ENCODE results near the gene MPIG6B. TPM values are rescaled to one million over a fixed set of nuclear protein-coding genes. Genes with fewer than 3 reads are reported as not detected.

MPIG6B gene
- total and polyA plus RNA-seq, 8 donors = 0.05 to 0.06 TPM; not detected in 6

DNA sequence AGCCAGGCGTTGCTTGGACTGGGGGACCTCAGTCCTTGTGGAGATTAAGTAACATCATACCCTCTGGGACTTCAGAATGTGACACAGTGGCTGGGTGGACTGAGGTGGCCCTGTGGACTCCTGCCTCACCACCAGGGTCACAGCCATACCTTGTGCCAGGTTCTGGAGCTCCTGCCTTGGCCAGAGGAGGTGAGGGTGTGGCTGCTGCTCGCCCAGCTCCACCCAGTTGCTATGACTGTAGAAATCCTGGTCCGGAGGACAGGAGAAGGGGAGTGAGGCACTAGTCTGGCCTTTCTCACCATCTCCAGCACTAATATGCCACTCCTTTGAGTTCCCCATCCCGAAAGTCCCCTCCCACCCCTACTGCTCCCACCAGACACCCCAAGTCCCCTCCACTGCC lies 52.0 kb downstream of the MPIG6B start:
- no peak for ATAC-seq
- H3K4me3 ChIP-seq = no peak overlapping the region
- peak in 1 of 6 donors; percentile 30 for DNase-seq
- H3K9me3 ChIP-seq = no peaks in the 10 kb centered on the region
- FAIRE-seq = no peak
- 51% methylated on average over 4 of the region's 4 CpGs for WGBS, 2 donors
- no peak overlapping the region for H3K27ac ChIP-seq
- intact Hi-C loops (cut with DNase I) = loop anchor here in 1 of 3 donors (10.0 kb wide), 1 partner anchor 60 kb away; no protein-coding TSS in a partner anchor
- H3K36me3 ChIP-seq = peaks cover 0 to 12% (median 6%) of the 10 kb centered on the region in 3 donors
- peaks cover 5 to 8% (median 6%) of the 10 kb centered on the region in 3 donors for H3K4me1 ChIP-seq
- H3K27me3 ChIP-seq = no peaks in the 10 kb centered on the region
- no peak for TF ChIP-seq CTCF (IDR thresholded peaks at IDR 0.05)

DNA sequence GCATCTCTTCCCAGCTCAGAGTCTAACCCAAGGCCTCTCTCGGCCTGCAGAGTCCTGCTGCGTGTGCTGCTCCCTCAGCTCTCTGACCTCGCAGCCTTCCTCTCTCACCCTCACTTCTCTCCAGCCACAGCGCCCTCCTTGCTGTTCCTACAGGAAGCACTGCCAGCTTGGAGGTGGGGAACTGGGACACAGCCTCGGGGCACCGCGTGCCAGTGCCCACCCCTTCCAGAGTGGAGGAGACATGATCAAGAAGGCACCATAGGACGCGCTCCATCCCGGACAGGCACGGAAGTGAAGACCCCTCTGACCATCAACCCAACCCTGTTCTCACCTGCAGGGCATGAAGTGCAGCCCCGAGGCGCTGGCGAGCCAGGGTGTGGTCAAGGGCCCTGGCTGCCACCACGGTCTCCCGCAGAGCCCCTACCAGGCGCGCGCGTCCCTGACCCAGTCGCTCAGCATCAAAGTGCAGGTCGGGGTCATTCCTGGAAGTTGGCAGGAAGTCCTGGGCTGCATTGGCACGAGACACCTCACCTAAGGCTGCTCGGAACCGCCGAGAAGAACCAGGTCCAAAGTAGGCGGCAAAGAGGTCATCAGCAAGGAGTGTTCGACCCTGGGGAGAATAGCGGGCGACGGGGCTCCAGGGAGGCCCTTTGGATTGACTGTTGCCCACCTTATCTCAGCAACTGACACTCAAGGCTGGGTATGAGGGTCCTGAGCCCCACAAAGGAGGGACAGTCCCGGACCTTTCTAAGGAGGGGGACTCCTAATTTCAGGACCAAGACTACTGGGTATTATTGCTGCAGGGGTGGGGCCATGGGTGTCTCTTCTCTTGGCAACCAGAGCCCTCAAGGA lies 52.7 kb downstream of the MPIG6B start:
- no peak for FAIRE-seq
- H3K4me1 ChIP-seq = peaks cover 5 to 8% (median 6%) of the 10 kb centered on the region in 3 donors
- TF ChIP-seq CTCF (IDR thresholded peaks at IDR 0.05) = no peak
- no peaks in the 10 kb centered on the region for H3K9me3 ChIP-seq
- H3K4me3 ChIP-seq = peak overlapping the region in 1 of 4 donors; percentile 31
- no peaks in the 10 kb centered on the region for H3K27me3 ChIP-seq
- peaks cover 0 to 19% (median 9%) of the 10 kb centered on the region in 3 donors for H3K36me3 ChIP-seq
- peak in 1 of 6 donors; percentile 64 for DNase-seq
- 83 to 86% methylated on average over 32 of the region's 32 CpGs for WGBS, 2 donors
- no peak for ATAC-seq
- intact Hi-C loops (cut with DNase I) = loop anchor here in 1 of 3 donors (10.0 kb wide), 1 partner anchor 59 kb away; no protein-coding TSS in a partner anchor
- no peak overlapping the region for H3K27ac ChIP-seq

Small RNA genes lying within 50 kb of the gene (microRNA-seq; reads per million reads assigned to microRNA genes)
- gene MIR4646 = 0.59 to 1.2 reads per million in 2 donors

Other genes starting within 250 kb of the MPIG6B start
Only the 30 nearest of the 42 such genes appear.
- 1 to 10 TPM in 1 of 6 donors, under 1 TPM in 1, not detected in 4; 0.12 to 1.3 TPM for gene LTA, start 151.1 kb upstream of the MPIG6B start, total RNA-seq
- gene LTA, start 151.1 kb upstream of the MPIG6B start, polyA plus RNA-seq = under 1 TPM; 0.05 to 0.15 TPM
- gene TNF, start 147.8 kb upstream of the MPIG6B start, total RNA-seq = under 1 TPM in 5 of 6 donors, not detected in 1; 0.29 to 0.87 (median 0.58) TPM
- gene TNF, start 147.8 kb upstream of the MPIG6B start, polyA plus RNA-seq = under 1 TPM; 0.11 to 0.42 TPM
- 10 to 100 TPM in 1 of 6 donors, 1 to 10 TPM in 3, under 1 TPM in 2; 0.71 to 19.4 (median 1.9) TPM for gene LTB, start 140.9 kb upstream of the MPIG6B start, total RNA-seq
- 1 to 10 TPM; 1.4 to 7.3 TPM for gene LTB, start 140.9 kb upstream of the MPIG6B start, polyA plus RNA-seq
- gene LST1, start 137.1 kb upstream of the MPIG6B start, total RNA-seq = 10 to 100 TPM in 2 of 6 donors, 1 to 10 TPM in 2, under 1 TPM in 2; 0.56 to 12.9 (median 2.6) TPM
- gene LST1, start 137.1 kb upstream of the MPIG6B start, polyA plus RNA-seq = 1 to 10 TPM; 6.0 to 6.2 TPM
- gene NCR3, start 130.4 kb upstream of the MPIG6B start, total RNA-seq = under 1 TPM in 1 of 6 donors, not detected in 5; 0.28 TPM
- not detected for gene NCR3, start 130.4 kb upstream of the MPIG6B start, polyA plus RNA-seq
- gene AIF1, start 108.1 kb upstream of the MPIG6B start, total RNA-seq = 10 to 100 TPM in 2 of 6 donors, 1 to 10 TPM in 4; 1.1 to 18.6 (median 5.3) TPM
- gene AIF1, start 108.1 kb upstream of the MPIG6B start, polyA plus RNA-seq = 10 to 100 TPM; 16.2 to 16.4 TPM
- gene PRRC2A, start 102.7 kb upstream of the MPIG6B start, total RNA-seq = 10 to 100 TPM; 45.3 to 97.6 (median 73.5) TPM
- 100 to 1,000 TPM; 138 to 144 TPM for gene PRRC2A, start 102.7 kb upstream of the MPIG6B start, polyA plus RNA-seq
- gene BAG6, start 70.7 kb upstream of the MPIG6B start, total RNA-seq = 100 to 1,000 TPM in 4 of 6 donors, 10 to 100 TPM in 2; 93.3 to 160 (median 113) TPM
- gene BAG6, start 70.7 kb upstream of the MPIG6B start, polyA plus RNA-seq = 100 to 1,000 TPM; 283 to 292 TPM
- gene APOM, start 67.5 kb upstream of the MPIG6B start, total RNA-seq = 1 to 10 TPM in 3 of 6 donors, under 1 TPM in 3; 0.62 to 2.6 (median 0.98) TPM
- 1 to 10 TPM; 3.4 to 5.0 TPM for gene APOM, start 67.5 kb upstream of the MPIG6B start, polyA plus RNA-seq
- gene C6orf47, start 62.6 kb upstream of the MPIG6B start, total RNA-seq = 10 to 100 TPM in 1 of 6 donors, 1 to 10 TPM in 5; 6.9 to 12.0 (median 9.0) TPM
- gene C6orf47, start 62.6 kb upstream of the MPIG6B start, polyA plus RNA-seq = 10 to 100 TPM; 10.8 to 11.2 TPM
- 1 to 10 TPM; 5.5 to 9.5 (median 6.1) TPM for gene GPANK1, start 58.4 kb upstream of the MPIG6B start, total RNA-seq
- gene GPANK1, start 58.4 kb upstream of the MPIG6B start, polyA plus RNA-seq = 10 to 100 TPM; 11.2 to 11.6 TPM
- gene CSNK2B, start 57.3 kb upstream of the MPIG6B start, total RNA-seq = 10 to 100 TPM; 48.1 to 65.9 (median 57.8) TPM
- 100 to 1,000 TPM in 1 of 2 donors, 10 to 100 TPM in 1; 86.8 to 116 TPM for gene CSNK2B, start 57.3 kb upstream of the MPIG6B start, polyA plus RNA-seq
- 1 to 10 TPM; 3.0 to 8.2 (median 4.0) TPM for gene LY6G5B, start 53.4 kb upstream of the MPIG6B start, total RNA-seq
- gene LY6G5B, start 53.4 kb upstream of the MPIG6B start, polyA plus RNA-seq = 10 to 100 TPM in 1 of 2 donors, 1 to 10 TPM in 1; 9.2 to 11.4 TPM
- 1 to 10 TPM; 1.6 to 2.9 (median 2.3) TPM for gene LY6G5C, start 42.3 kb upstream of the MPIG6B start, total RNA-seq
- 1 to 10 TPM; 2.4 to 2.5 TPM for gene LY6G5C, start 42.3 kb upstream of the MPIG6B start, polyA plus RNA-seq
- gene ABHD16A, start 20.0 kb upstream of the MPIG6B start, total RNA-seq = 10 to 100 TPM; 14.9 to 34.2 (median 19.7) TPM
- 10 to 100 TPM; 31.9 to 61.5 TPM for gene ABHD16A, start 20.0 kb upstream of the MPIG6B start, polyA plus RNA-seq
- not detected for gene LY6G6F, start 16.5 kb upstream of the MPIG6B start, total RNA-seq
- not detected for gene LY6G6F, start 16.5 kb upstream of the MPIG6B start, polyA plus RNA-seq
- not detected for gene LY6G6D, start 8.0 kb upstream of the MPIG6B start, total RNA-seq
- gene LY6G6D, start 8.0 kb upstream of the MPIG6B start, polyA plus RNA-seq = not detected
- gene LY6G6C, start 1.6 kb upstream of the MPIG6B start, total RNA-seq = not detected
- gene LY6G6C, start 1.6 kb upstream of the MPIG6B start, polyA plus RNA-seq = not detected
- gene DDAH2, start 5.9 kb downstream of the MPIG6B start, total RNA-seq = 10 to 100 TPM in 4 of 6 donors, 1 to 10 TPM in 2; 6.5 to 32.8 (median 13.0) TPM
- gene DDAH2, start 5.9 kb downstream of the MPIG6B start, polyA plus RNA-seq = 10 to 100 TPM; 58.2 to 68.8 TPM
- gene CLIC1, start 13.2 kb downstream of the MPIG6B start, total RNA-seq = 100 to 1,000 TPM in 2 of 6 donors, 10 to 100 TPM in 4; 61.0 to 150 (median 80.8) TPM
- 100 to 1,000 TPM in 1 of 2 donors, 10 to 100 TPM in 1; 91.8 to 154 TPM for gene CLIC1, start 13.2 kb downstream of the MPIG6B start, polyA plus RNA-seq
- 1 to 10 TPM; 2.2 to 7.6 (median 5.3) TPM for gene MSH5, start 16.6 kb downstream of the MPIG6B start, total RNA-seq
- 10 to 100 TPM; 11.3 to 17.4 TPM for gene MSH5, start 16.6 kb downstream of the MPIG6B start, polyA plus RNA-seq
- gene SAPCD1, start 39.3 kb downstream of the MPIG6B start, total RNA-seq = 1 to 10 TPM in 1 of 6 donors, under 1 TPM in 4, not detected in 1; 0.51 to 1.9 (median 0.64) TPM
- 10 to 100 TPM in 1 of 2 donors, 1 to 10 TPM in 1; 4.8 to 11.1 TPM for gene SAPCD1, start 39.3 kb downstream of the MPIG6B start, polyA plus RNA-seq
- gene VWA7, start 54.0 kb downstream of the MPIG6B start, total RNA-seq = 1 to 10 TPM; 2.9 to 5.0 (median 4.3) TPM
- 10 to 100 TPM in 1 of 2 donors, 1 to 10 TPM in 1; 5.6 to 11.9 TPM for gene VWA7, start 54.0 kb downstream of the MPIG6B start, polyA plus RNA-seq
- 10 to 100 TPM; 22.0 to 48.1 (median 36.2) TPM for gene VARS1, start 72.4 kb downstream of the MPIG6B start, total RNA-seq
- 10 to 100 TPM; 35.3 to 67.3 TPM for gene VARS1, start 72.4 kb downstream of the MPIG6B start, polyA plus RNA-seq
- 10 to 100 TPM; 11.0 to 23.1 (median 19.0) TPM for gene LSM2, start 83.6 kb downstream of the MPIG6B start, total RNA-seq
- gene LSM2, start 83.6 kb downstream of the MPIG6B start, polyA plus RNA-seq = 10 to 100 TPM; 25.1 to 27.3 TPM
- 1 to 10 TPM in 2 of 6 donors, under 1 TPM in 4; 0.51 to 1.2 (median 0.68) TPM for gene HSPA1L, start 91.9 kb downstream of the MPIG6B start, total RNA-seq
- 1 to 10 TPM in 1 of 2 donors, under 1 TPM in 1; 0.46 to 1.0 TPM for gene HSPA1L, start 91.9 kb downstream of the MPIG6B start, polyA plus RNA-seq
- 100 to 1,000 TPM in 1 of 6 donors, 10 to 100 TPM in 5; 18.2 to 195 (median 29.6) TPM for gene HSPA1A, start 92.2 kb downstream of the MPIG6B start, total RNA-seq
- 10 to 100 TPM; 51.7 to 85.0 TPM for gene HSPA1A, start 92.2 kb downstream of the MPIG6B start, polyA plus RNA-seq
- 100 to 1,000 TPM in 2 of 6 donors, 10 to 100 TPM in 4; 24.6 to 248 (median 43.2) TPM for gene HSPA1B, start 104.4 kb downstream of the MPIG6B start, total RNA-seq
- gene HSPA1B, start 104.4 kb downstream of the MPIG6B start, polyA plus RNA-seq = 10 to 100 TPM; 18.4 to 60.4 TPM
- gene NEU1, start 139.4 kb downstream of the MPIG6B start, total RNA-seq = 10 to 100 TPM; 19.0 to 34.7 (median 22.2) TPM
- 10 to 100 TPM; 26.5 to 38.5 TPM for gene NEU1, start 139.4 kb downstream of the MPIG6B start, polyA plus RNA-seq
- gene SLC44A4, start 155.6 kb downstream of the MPIG6B start, total RNA-seq = 10 to 100 TPM in 5 of 6 donors, 1 to 10 TPM in 1; 4.6 to 57.3 (median 13.7) TPM
- 1 to 10 TPM; 6.5 to 9.0 TPM for gene SLC44A4, start 155.6 kb downstream of the MPIG6B start, polyA plus RNA-seq